HepG2 (cell line): ENCODE results near the gene RNF40. TPM values are rescaled to one million over a fixed set of nuclear protein-coding genes. Genes with fewer than 3 reads are reported as not detected.

Source experiments
- CHCHD3 ChIP-seq: sonication (generic); formaldehyde crosslinking; IDR thresholded peaks from 2 replicates; pipeline ENCODE4 v1.8.0; 2022; ENCODE audit warnings: mild to moderate bottlenecking, missing genetic modification reagents, moderate library complexity
- DMAP1 ChIP-seq: IDR thresholded peaks from 2 replicates; pipeline ENCODE4 v1.6.1; 2016
- KLF11 ChIP-seq: IDR thresholded peaks from 2 replicates; pipeline ENCODE4 v1.6.1; 2016; ENCODE audit warnings: missing compliant biosample characterization
- LCORL ChIP-seq, 2 experiments: fragments of 450-650 bp in 1 of 2; sonication (generic) in 1 of 2; formaldehyde crosslinking in 1 of 2; IDR thresholded peaks; 2 replicates each; pipeline versions ENCODE4 v1.5.0 to v1.6.1; 2017 to 2020; ENCODE audit warnings: antibody characterized with exemption in 1 of 2, missing genetic modification reagents in 1 of 2
- MAF1 ChIP-seq: sonication (generic); formaldehyde crosslinking; IDR thresholded peaks from 2 replicates; pipeline ENCODE4 v1.5.0; 2020; ENCODE audit warnings: missing genetic modification reagents, borderline replicate concordance
- MED13 ChIP-seq: sonication (generic); formaldehyde crosslinking; IDR thresholded peaks from 2 replicates; pipeline ENCODE4 v1.5.0; 2020; ENCODE audit warnings: missing genetic modification reagents
- MIER3 ChIP-seq: IDR thresholded peaks from 2 replicates; pipeline ENCODE4 v1.6.1; 2016; ENCODE audit warnings: missing compliant biosample characterization, borderline replicate concordance
- NCOA1 ChIP-seq: sonication (generic); formaldehyde crosslinking; IDR thresholded peaks from 2 replicates; pipeline ENCODE4 v1.9.0; 2021; ENCODE audit warnings: missing genetic modification reagents
- REXO4 ChIP-seq: sonication (generic); formaldehyde crosslinking; IDR thresholded peaks from 2 replicates; pipeline ENCODE4 v1.8.0; 2022; ENCODE audit warnings: missing genetic modification reagents, mild to moderate bottlenecking, borderline replicate concordance
- SRY ChIP-seq: sonication (generic); formaldehyde crosslinking; IDR thresholded peaks from 2 replicates; pipeline ENCODE4 v1.8.0; 2022; ENCODE audit warnings: mild to moderate bottlenecking, missing genetic modification reagents
- TOE1 ChIP-seq: sonication (generic); formaldehyde crosslinking; IDR thresholded peaks from 2 replicates; pipeline ENCODE4 v1.4.0; 2020; ENCODE audit warnings: mild to moderate bottlenecking, missing genetic modification reagents
- TSC22D2 ChIP-seq: sonication (generic); formaldehyde crosslinking; IDR thresholded peaks from 2 replicates; pipeline ENCODE4 v1.5.1; 2020; ENCODE audit warnings: missing genetic modification reagents, mild to moderate bottlenecking, borderline replicate concordance
- ZBTB7A ChIP-seq: sonication (generic); formaldehyde crosslinking; IDR thresholded peaks from 2 replicates; pipeline ENCODE4 v1.8.0; 2022; ENCODE audit warnings: mild to moderate bottlenecking, missing genetic modification reagents
- ZFP1 ChIP-seq: IDR thresholded peaks from 2 replicates; pipeline ENCODE4 v1.6.1; 2016
- ZNF296 ChIP-seq: sonication (generic); formaldehyde crosslinking; conservative IDR thresholded peaks from 2 replicates; pipeline ENCODE4 v1.5.0; 2020; ENCODE audit warnings: mild to moderate bottlenecking, missing genetic modification reagents
- ZNF562 ChIP-seq: sonication (generic); formaldehyde crosslinking; IDR thresholded peaks from 2 replicates; pipeline ENCODE4 v1.8.0; 2022; ENCODE audit warnings: missing genetic modification reagents, borderline replicate concordance
- polyA plus RNA-seq, 8 experiments: library from polyadenylated mRNA; depleted of rRNA in 3 of 8; stranded (reverse) in 7 of 8; unstranded in 1 of 8; fragments of >200 nt; fragmentation: Illumina TruSeq in 4 of 8; extraction: Trizol in 4 of 8; gene quantifications; 2 replicates each; pipeline versions ENCODE4 v1.2.1 to v1.2.3, GENCODE V29; 2011 to 2016; ENCODE audit warnings: low read depth in 4 of 8, missing spikeins in 1 of 8, mixed read lengths in 1 of 8; ENCODE audit not compliant: insufficient read depth in 1 of 8
- total RNA-seq, 5 experiments: library from RNA; depleted of rRNA; stranded (reverse); fragments of >200 nt; fragmentation: Illumina TruSeq; extraction: Trizol; gene quantifications; 2 replicates each; pipeline ENCODE4 v1.2.3, GENCODE V29; 2016; ENCODE audit warnings: low read depth in 1 of 5
- TF ChIP-seq, protein P1 (sequence below): sonication (generic); formaldehyde crosslinking; IDR thresholded peaks from 2 replicates; pipeline ENCODE4 v1.8.0; 2022; ENCODE audit warnings: mild to moderate bottlenecking, missing genetic modification reagents
- TF ChIP-seq, protein P2 (sequence below): IDR thresholded peaks from 2 replicates; pipeline ENCODE4 v1.6.1; 2012; ENCODE audit warnings: low read depth, low read length, improper control_type of control experiment
- TF ChIP-seq, protein P3 (sequence below): sonication (generic); formaldehyde crosslinking; IDR thresholded peaks from 2 replicates; pipeline ENCODE4 v1.4.0; 2020; ENCODE audit warnings: mild to moderate bottlenecking, missing genetic modification reagents
- TF ChIP-seq, protein P4 (sequence below): sonication (generic); formaldehyde crosslinking; IDR thresholded peaks from 2 replicates; pipeline ENCODE4 v1.5.1; 2020; ENCODE audit warnings: mild to moderate bottlenecking, moderate library complexity, missing genetic modification reagents
- TF ChIP-seq, protein P5 (sequence below): sonication (generic); formaldehyde crosslinking; IDR thresholded peaks from 2 replicates; pipeline ENCODE4 v1.4.0; 2020; ENCODE audit warnings: missing genetic modification reagents, borderline replicate concordance

RNF40 gene
- total and polyA plus RNA-seq, 2 of the 13 experiments (the other 11 are each of a cell fraction or from before 2014, with no cell fraction given), result 84.0 to 85.6 TPM

DNA sequence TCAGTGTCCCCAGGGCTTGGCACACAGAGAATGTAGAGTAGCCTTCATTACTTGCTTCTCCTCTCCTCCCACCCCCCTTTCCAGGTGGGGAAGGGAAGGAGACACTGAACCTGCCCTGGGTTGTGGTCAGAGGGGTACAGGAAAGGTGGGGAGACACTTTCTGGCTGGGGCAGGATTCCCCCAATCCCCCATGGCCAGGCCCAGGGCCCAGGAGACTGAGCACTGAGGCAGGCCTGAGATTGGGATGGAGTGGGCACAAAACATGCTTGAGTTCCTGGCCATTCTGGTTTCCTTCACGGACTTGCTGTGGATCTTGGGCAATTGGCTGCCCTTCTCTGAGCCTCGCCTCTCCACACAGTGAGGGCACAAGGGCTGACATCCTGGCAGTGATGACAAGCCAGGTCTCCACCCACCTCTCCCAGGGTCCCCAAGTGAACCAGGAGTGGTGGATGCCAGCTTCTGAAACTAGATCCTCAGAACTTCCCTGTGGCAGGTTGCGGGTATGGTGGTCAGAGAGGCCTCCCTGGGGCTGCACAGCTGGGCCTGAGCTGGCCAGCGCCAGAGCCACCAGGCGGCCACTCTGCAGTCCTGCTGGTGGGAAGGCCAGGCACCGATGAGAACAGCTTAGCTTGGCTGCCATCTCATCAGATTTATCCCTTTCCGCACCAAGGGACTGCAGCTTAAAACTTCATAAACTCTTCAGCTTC lies 15.6 kb downstream of the RNF40 start (continued):
- no peak for TF ChIP-seq NCOA1 (CRISPR knock-in tag)
- TF ChIP-seq MIER3 (CRISPR knock-in tag), result no peak
- no peak for TF ChIP-seq CHCHD3 (CRISPR knock-in tag)
- TF ChIP-seq DMAP1 (CRISPR knock-in tag), result no peak
- TF ChIP-seq MED13, result no peak
- TF ChIP-seq, protein P1, sequence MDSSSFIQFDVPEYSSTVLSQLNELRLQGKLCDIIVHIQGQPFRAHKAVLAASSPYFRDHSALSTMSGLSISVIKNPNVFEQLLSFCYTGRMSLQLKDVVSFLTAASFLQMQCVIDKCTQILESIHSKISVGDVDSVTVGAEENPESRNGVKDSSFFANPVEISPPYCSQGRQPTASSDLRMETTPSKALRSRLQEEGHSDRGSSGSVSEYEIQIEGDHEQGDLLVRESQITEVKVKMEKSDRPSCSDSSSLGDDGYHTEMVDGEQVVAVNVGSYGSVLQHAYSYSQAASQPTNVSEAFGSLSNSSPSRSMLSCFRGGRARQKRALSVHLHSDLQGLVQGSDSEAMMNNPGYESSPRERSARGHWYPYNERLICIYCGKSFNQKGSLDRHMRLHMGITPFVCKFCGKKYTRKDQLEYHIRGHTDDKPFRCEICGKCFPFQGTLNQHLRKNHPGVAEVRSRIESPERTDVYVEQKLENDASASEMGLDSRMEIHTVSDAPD (CRISPR knock-in tag), result no peak
- no peak for TF ChIP-seq LCORL (IDR thresholded peaks at IDR 0.05)
- TF ChIP-seq LCORL (CRISPR knock-in tag; IDR thresholded peaks at IDR 0.05), result no peak
- TF ChIP-seq, protein P2, sequence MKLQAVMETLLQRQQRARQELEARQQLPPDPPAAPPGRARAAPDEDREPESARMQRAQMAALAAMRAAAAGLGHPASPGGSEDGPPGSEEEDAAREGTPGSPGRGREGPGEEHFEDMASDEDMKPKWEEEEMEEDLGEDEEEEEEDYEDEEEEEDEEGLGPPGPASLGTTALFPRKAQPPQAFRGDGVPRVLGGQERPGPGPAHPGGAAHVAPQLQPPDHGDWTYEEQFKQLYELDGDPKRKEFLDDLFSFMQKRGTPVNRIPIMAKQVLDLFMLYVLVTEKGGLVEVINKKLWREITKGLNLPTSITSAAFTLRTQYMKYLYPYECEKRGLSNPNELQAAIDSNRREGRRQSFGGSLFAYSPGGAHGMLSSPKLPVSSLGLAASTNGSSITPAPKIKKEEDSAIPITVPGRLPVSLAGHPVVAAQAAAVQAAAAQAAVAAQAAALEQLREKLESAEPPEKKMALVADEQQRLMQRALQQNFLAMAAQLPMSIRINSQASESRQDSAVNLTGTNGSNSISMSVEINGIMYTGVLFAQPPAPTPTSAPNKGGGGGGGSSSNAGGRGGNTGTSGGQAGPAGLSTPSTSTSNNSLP, result no peak
- TF ChIP-seq TOE1 (CRISPR knock-in tag), result no peak
- TF ChIP-seq ZBTB7A, result no peak
- TF ChIP-seq SRY (CRISPR knock-in tag), result no peak
- TF ChIP-seq ZNF562 (CRISPR knock-in tag), result no peak
- TF ChIP-seq REXO4, result no peak
- TF ChIP-seq TSC22D2 (CRISPR knock-in tag), result no peak
- no peak for TF ChIP-seq KLF11 (CRISPR knock-in tag)
- no peak for TF ChIP-seq MAF1
- TF ChIP-seq ZNF296 (CRISPR knock-in tag), result no peak
- TF ChIP-seq, protein P3, sequence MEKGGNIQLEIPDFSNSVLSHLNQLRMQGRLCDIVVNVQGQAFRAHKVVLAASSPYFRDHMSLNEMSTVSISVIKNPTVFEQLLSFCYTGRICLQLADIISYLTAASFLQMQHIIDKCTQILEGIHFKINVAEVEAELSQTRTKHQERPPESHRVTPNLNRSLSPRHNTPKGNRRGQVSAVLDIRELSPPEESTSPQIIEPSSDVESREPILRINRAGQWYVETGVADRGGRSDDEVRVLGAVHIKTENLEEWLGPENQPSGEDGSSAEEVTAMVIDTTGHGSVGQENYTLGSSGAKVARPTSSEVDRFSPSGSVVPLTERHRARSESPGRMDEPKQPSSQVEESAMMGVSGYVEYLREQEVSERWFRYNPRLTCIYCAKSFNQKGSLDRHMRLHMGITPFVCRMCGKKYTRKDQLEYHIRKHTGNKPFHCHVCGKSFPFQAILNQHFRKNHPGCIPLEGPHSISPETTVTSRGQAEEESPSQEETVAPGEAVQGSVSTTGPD (CRISPR knock-in tag), result no peak
- TF ChIP-seq, protein P4, sequence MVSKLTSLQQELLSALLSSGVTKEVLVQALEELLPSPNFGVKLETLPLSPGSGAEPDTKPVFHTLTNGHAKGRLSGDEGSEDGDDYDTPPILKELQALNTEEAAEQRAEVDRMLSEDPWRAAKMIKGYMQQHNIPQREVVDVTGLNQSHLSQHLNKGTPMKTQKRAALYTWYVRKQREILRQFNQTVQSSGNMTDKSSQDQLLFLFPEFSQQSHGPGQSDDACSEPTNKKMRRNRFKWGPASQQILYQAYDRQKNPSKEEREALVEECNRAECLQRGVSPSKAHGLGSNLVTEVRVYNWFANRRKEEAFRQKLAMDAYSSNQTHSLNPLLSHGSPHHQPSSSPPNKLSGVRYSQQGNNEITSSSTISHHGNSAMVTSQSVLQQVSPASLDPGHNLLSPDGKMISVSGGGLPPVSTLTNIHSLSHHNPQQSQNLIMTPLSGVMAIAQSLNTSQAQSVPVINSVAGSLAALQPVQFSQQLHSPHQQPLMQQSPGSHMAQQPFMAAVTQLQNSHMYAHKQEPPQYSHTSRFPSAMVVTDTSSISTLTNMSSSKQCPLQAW, result no peak
- TF ChIP-seq, protein P5, sequence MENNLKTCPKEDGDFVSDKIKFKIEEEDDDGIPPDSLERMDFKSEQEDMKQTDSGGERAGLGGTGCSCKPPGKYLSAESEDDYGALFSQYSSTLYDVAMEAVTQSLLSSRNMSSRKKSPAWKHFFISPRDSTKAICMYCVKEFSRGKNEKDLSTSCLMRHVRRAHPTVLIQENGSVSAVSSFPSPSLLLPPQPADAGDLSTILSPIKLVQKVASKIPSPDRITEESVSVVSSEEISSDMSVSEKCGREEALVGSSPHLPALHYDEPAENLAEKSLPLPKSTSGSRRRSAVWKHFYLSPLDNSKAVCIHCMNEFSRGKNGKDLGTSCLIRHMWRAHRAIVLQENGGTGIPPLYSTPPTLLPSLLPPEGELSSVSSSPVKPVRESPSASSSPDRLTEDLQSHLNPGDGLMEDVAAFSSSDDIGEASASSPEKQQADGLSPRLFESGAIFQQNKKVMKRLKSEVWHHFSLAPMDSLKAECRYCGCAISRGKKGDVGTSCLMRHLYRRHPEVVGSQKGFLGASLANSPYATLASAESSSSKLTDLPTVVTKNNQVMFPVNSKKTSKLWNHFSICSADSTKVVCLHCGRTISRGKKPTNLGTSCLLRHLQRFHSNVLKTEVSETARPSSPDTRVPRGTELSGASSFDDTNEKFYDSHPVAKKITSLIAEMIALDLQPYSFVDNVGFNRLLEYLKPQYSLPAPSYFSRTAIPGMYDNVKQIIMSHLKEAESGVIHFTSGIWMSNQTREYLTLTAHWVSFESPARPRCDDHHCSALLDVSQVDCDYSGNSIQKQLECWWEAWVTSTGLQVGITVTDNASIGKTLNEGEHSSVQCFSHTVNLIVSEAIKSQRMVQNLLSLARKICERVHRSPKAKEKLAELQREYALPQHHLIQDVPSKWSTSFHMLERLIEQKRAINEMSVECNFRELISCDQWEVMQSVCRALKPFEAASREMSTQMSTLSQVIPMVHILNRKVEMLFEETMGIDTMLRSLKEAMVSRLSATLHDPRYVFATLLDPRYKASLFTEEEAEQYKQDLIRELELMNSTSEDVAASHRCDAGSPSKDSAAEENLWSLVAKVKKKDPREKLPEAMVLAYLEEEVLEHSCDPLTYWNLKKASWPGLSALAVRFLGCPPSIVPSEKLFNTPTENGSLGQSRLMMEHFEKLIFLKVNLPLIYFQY (CRISPR knock-in tag), result no peak
- no peak for TF ChIP-seq ZFP1 (CRISPR knock-in tag)
